Sigmoid colon (tissue), 4 donors: ENCODE results near the gene YPEL1.

ENCODE experiments used
- EP300 ChIP-seq, 4 donors: sonication (generic); formaldehyde crosslinking; IDR thresholded peaks; one replicate each; pipeline ENCODE4 v1.6.1; 2017; ENCODE audit warnings: antibody characterized with exemption in 4 of 4
- POLR2A ChIP-seq, 2 donors: fragments of 450-650 bp; IDR thresholded peaks; one replicate each; pipeline ENCODE4 v1.6.1; 2016; ENCODE audit warnings: antibody characterized with exemption in 2 of 2, mild to moderate bottlenecking in 2 of 2, moderate library complexity in 2 of 2
- POLR2AphosphoS5 ChIP-seq, 4 donors: sonication (generic); formaldehyde crosslinking; IDR thresholded peaks; one replicate each; pipeline ENCODE4 v1.6.1; 2017; ENCODE audit warnings: antibody characterized with exemption in 4 of 4
- TF ChIP-seq, protein P1 (sequence below), 4 experiments: fragments of 450-650 bp in 3 of 4; fragments of 200-600 bp in 1 of 4; IDR thresholded peaks; one replicate each; pipeline ENCODE4 v1.5.1; 2016 to 2019; ENCODE audit warnings: antibody characterized with exemption in 4 of 4, mild to moderate bottlenecking in 3 of 4, moderate library complexity in 2 of 4

DNA sequence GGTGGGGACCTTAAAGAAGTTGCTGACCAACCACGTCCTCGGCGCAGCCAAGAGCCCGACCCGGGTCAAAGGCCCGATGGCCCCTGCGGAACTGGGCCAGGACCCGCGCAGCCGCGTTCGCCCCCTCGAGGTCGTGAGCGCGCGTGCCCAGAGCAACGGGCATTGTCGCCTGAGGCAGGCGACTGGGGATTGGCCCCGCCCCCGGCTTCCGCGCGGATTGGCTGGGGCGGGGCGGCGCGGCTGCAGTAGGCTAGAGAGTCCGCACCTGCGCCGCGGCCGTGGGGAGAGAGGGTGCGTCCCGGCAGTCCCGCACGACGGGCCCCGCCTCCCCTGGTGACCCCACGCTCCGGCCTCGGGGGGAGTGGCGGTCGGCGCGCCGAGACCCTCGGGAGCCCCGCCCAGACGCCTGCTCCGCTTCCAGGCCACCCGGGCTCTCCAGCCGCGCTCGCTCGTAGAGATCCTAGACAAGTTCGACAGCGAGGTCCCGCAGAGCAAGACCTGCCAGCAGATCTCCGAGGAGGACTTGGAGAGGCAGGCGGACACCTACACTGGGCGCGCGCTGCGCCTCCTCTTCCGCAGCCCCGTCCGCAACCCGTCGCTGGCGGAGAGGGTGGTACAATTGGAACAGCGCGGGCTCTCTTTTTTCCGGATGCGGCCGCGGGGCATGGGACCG lies 78.1 kb downstream of the YPEL1 start:
- TF ChIP-seq EP300 (IDR thresholded peaks at IDR 0.05) (no peak), POLR2AphosphoS5 (IDR thresholded peaks at IDR 0.05) (no peak), POLR2A (IDR thresholded peaks at IDR 0.05) (no peak)
- TF ChIP-seq, protein P1, sequence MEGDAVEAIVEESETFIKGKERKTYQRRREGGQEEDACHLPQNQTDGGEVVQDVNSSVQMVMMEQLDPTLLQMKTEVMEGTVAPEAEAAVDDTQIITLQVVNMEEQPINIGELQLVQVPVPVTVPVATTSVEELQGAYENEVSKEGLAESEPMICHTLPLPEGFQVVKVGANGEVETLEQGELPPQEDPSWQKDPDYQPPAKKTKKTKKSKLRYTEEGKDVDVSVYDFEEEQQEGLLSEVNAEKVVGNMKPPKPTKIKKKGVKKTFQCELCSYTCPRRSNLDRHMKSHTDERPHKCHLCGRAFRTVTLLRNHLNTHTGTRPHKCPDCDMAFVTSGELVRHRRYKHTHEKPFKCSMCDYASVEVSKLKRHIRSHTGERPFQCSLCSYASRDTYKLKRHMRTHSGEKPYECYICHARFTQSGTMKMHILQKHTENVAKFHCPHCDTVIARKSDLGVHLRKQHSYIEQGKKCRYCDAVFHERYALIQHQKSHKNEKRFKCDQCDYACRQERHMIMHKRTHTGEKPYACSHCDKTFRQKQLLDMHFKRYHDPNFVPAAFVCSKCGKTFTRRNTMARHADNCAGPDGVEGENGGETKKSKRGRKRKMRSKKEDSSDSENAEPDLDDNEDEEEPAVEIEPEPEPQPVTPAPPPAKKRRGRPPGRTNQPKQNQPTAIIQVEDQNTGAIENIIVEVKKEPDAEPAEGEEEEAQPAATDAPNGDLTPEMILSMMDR (IDR thresholded peaks at IDR 0.05) = no peak
